Karpas-422 (cell line): ENCODE measurements around the gene CAPN14. TPM values are rescaled to one million over a fixed set of nuclear protein-coding genes. Genes with fewer than 3 reads are reported as not detected.

Experiments used
- DNase-seq: peaks from one replicate; pipeline ENCODE4 v3.0.0-alpha.2; 2015
- H2AFZ ChIP-seq: fragments of 200-600 bp; sonication (generic); 2 replicates; pipeline ENCODE4 v1.6.1; 2014; ENCODE audit warnings: antibody characterized with exemption, low read length, mixed read lengths
- H3K27ac ChIP-seq: fragments of 200-600 bp; sonication (generic); 2 replicates; pipeline ENCODE4 v1.5.1; 2014; ENCODE audit warnings: mild to moderate bottlenecking, low read length, moderate library complexity
- H3K27me3 ChIP-seq: fragments of 200-600 bp; sonication (generic); 2 replicates; pipeline ENCODE4 v1.6.1; 2014; ENCODE audit warnings: low read length, mixed read lengths
- H3K36me3 ChIP-seq: fragments of 200-600 bp; sonication (generic); 2 replicates; pipeline ENCODE4 v1.6.1; 2014; ENCODE audit warnings: low read length, mixed read lengths; ENCODE audit not compliant: insufficient read depth
- H3K4me1 ChIP-seq: fragments of 200-600 bp; sonication (generic); 2 replicates; pipeline ENCODE4 v1.6.1; 2014; ENCODE audit warnings: mild to moderate bottlenecking, low read length, mixed read lengths
- H3K4me2 ChIP-seq: fragments of 200-600 bp; sonication (generic); 2 replicates; pipeline ENCODE4 v1.6.1; 2014; ENCODE audit warnings: low read length, low read depth, mild to moderate bottlenecking; ENCODE audit not compliant: poor library complexity, severe bottlenecking
- H3K4me3 ChIP-seq: fragments of 200-600 bp; sonication (generic); 2 replicates; pipeline ENCODE4 v1.5.1; 2014; ENCODE audit warnings: mild to moderate bottlenecking, antibody characterized with exemption, low read length, mixed read lengths
- H3K79me2 ChIP-seq: fragments of 200-600 bp; sonication (generic); 2 replicates; pipeline ENCODE4 v1.6.1; 2014; ENCODE audit warnings: mild to moderate bottlenecking, low read length, mixed read lengths
- H3K9ac ChIP-seq: fragments of 200-600 bp; sonication (generic); 2 replicates; pipeline ENCODE4 v1.6.0; 2014; ENCODE audit warnings: low read length
- H3K9me2 ChIP-seq: fragments of 200-600 bp; sonication (generic), shearing (Covaris generic); replicated peaks from 2 replicates; pipeline ENCODE4 v1.6.0; 2014; ENCODE audit warnings: mild to moderate bottlenecking, low read length, moderate library complexity; ENCODE audit not compliant: insufficient read depth
- H3K9me3 ChIP-seq: fragments of 300-700, 200-600 bp; sonication (generic); 2 replicates; pipeline ENCODE4 v1.6.1; 2014; ENCODE audit warnings: low read length, mixed read lengths
- H4K20me1 ChIP-seq: fragments of 200-600 bp; sonication (generic); 2 replicates; pipeline ENCODE4 v1.6.1; 2014; ENCODE audit warnings: mild to moderate bottlenecking, antibody characterized with exemption, low read length, low read depth; ENCODE audit not compliant: insufficient read depth
- total RNA-seq: library from RNA; depleted of rRNA; stranded (reverse); fragments of >200 nt; shearing (Covaris generic); gene quantifications from 2 replicates; pipeline ENCODE4 v1.2.3, GENCODE V29; 2014; ENCODE audit warnings: low replicate concordance

Gene CAPN14
- total RNA-seq, 1 experiment from 2014 or later, result 2.0 TPM

DNA sequence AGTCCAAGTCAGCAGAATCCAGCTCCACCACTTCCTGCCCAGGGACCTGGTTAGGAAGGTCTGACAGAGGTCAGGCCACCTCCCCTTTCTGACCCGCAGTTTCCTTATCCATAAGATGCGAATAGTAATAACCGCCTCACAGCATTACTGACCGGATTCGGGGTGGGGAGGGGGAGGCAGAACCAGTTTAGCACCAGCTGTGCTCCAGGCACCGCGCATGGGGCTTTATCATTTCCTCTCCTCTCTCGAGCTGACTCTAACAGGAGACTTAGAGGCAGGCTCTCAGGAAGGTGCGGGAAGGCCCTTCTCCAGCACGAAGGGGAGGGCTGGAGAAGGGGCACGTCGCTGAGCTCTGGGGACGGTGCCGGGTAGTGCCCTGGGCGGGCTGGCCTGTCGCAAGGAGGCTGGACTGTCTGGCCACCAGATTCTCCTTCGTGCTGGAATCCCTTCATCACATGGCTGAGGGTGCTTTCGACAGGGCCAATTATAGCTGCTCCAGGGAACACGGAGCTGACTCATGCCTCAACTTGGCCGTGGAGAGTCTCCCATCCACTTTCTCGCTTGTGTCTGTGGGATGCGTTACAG is 22.4 kb upstream of the CAPN14 start:
- H3K27me3 ChIP-seq, result no peaks in the 10 kb centered on the region
- peaks cover 74% of the 10 kb centered on the region for H3K36me3 ChIP-seq
- H3K9me2 ChIP-seq, result no peaks in the 10 kb centered on the region
- H3K4me2 ChIP-seq, result peak overlapping the region; percentile 94
- H2AFZ ChIP-seq, result no peak overlapping the region
- H4K20me1 ChIP-seq, result peaks cover 70% of the 10 kb centered on the region
- peak overlapping the region; percentile 57 for H3K9ac ChIP-seq
- peak; percentile 57 for DNase-seq
- peak overlapping the region; percentile 53; the same call in 1 of the 2 replicates for H3K4me3 ChIP-seq
- H3K9me3 ChIP-seq, result no peaks in the 10 kb centered on the region
- peaks cover 90% of the 10 kb centered on the region for H3K79me2 ChIP-seq
- peak overlapping the region; percentile 96 for H3K27ac ChIP-seq
- H3K4me1 ChIP-seq, result peaks cover 83% of the 10 kb centered on the region

DNA sequence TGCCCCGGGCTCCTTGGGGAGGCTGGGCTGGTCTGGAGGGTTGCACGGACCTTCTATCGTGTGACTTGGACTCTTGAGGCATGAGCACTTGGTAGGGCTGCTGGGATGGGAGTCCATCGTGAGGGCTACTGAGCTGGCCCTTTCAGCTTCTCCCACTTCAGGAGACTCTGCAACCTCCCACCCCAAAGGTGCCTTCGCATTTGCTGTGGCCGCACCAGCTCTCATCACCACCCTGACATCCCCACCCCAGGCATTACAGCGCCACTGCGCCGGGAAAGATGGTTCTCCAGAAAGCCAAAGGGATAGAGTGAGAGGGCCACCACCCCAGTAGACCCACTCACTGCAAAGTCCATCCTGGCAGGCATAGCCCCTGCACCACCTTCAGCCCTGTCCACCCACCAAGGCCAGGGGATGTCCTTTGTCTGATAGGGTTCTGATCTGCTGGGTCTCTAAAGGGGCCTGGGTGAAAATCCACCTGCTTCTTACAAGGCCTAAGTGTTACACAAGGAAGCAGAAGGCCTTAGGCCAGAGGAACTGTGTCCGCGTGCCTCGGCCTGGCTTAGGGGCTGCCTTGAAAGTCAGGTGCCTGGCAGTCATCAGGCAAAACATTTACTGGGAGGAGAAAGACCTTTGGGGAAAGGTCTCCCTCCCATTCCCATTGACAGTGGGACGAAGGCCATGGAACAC is 21.7 kb upstream of the CAPN14 start:
- H3K4me3 ChIP-seq, result peak overlapping the region; percentile 53; the same call in 1 of the 2 replicates
- H3K4me1 ChIP-seq, result peaks cover 77% of the 10 kb centered on the region
- H3K27ac ChIP-seq, result peak overlapping the region; percentile 96
- no peak for DNase-seq
- H4K20me1 ChIP-seq, result peaks cover 69% of the 10 kb centered on the region
- peak overlapping the region; percentile 94 for H3K4me2 ChIP-seq
- H3K36me3 ChIP-seq, result peaks cover 74% of the 10 kb centered on the region
- peaks cover 90% of the 10 kb centered on the region for H3K79me2 ChIP-seq
- no peaks in the 10 kb centered on the region for H3K9me2 ChIP-seq
- no peak overlapping the region for H2AFZ ChIP-seq
- H3K9me3 ChIP-seq, result no peaks in the 10 kb centered on the region
- no peaks in the 10 kb centered on the region for H3K27me3 ChIP-seq
- H3K9ac ChIP-seq, result peak overlapping the region; percentile 57

DNA sequence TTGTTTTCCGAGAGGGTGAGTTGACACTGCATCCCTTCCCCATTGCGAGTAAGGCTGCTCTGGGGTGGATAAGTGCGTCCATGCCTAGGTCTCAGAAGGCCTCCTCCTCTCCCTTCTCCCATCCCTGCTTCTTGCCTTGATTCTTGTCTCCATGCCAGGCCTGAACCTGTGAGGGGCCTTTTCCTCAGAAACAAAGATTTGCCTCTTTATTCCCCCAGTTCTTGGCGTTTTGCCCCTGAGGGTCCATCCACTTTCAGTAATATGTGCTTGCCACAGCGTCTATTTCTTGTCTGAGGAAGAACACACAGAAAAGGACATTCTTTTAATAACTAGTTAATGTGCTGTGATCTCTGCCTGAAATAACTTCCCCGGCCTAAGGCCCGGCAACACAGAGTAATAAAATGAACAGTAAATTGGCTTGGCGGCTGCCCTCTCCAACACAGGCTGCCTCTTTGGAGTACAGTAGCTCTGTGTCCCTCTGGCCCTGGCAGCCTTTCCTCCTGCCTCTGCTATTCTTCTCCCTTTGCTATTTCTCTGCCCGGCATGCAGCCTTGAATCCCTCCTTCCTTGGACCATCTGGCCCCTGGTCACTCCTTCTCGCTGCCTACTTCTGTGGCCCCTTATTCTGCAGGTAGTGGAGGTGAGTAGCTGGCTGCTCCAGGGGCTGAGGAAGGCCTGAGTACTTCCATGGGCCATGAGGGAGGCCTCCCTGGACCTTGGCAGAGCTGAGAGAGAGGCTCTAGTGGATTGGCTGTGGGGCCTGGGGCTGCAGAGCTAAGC is 21.0 kb upstream of the CAPN14 start:
- H3K4me2 ChIP-seq, result peak overlapping the region; percentile 94
- no peaks in the 10 kb centered on the region for H3K27me3 ChIP-seq
- H3K9me3 ChIP-seq, result no peaks in the 10 kb centered on the region
- peaks cover 77% of the 10 kb centered on the region for H3K4me1 ChIP-seq
- peak; percentile 45 for DNase-seq
- H4K20me1 ChIP-seq, result peaks cover 66% of the 10 kb centered on the region
- peak overlapping the region; percentile 96 for H3K27ac ChIP-seq
- peak overlapping the region; percentile 53 for H3K4me3 ChIP-seq
- peaks cover 91% of the 10 kb centered on the region for H3K79me2 ChIP-seq
- peaks cover 71% of the 10 kb centered on the region for H3K36me3 ChIP-seq
- no peak overlapping the region for H2AFZ ChIP-seq
- peak overlapping the region; percentile 57 for H3K9ac ChIP-seq
- no peaks in the 10 kb centered on the region for H3K9me2 ChIP-seq

DNA sequence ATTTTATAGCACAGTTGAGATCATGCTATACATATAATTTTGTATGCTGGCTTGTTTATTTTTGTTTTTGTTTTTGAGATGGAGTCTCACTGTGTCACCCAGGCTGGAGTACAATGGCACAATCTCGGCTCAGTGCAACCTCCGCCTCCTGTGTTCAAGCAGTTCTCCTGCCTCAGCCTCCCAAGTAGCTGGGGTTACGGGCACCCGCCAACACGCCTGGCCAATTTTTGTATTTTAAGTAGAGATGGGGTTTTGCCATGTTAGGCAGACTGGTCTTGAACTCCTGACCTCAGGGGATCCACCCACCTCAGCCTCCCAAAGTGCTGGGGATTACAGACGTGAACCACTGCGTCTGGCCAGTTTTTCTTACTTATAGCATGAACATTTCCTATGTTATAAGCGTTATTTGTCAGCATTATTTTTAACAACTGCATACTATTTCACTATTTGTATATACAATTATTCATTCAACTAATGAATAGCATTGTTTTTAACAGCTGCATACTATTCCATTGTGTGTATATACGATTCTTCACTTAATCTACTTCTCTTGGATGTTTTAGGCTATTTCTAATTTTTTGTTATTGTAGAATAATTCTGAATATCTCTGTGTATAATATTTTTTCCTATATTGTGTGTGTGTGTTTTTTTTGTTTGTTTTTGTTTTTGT is 20.2 kb upstream of the CAPN14 start:
- Histone ChIP-seq H3K4me2 (peak overlapping the region; percentile 94), H3K9ac (peak overlapping the region; percentile 57), H3K4me3 (peak overlapping the region; percentile 53), H3K9me3 (no peaks in the 10 kb centered on the region), H3K27me3 (no peaks in the 10 kb centered on the region), H3K79me2 (peaks cover 87% of the 10 kb centered on the region), H3K9me2 (no peaks in the 10 kb centered on the region), H3K4me1 (peaks cover 80% of the 10 kb centered on the region), H2AFZ (no peak overlapping the region), H3K27ac (peak overlapping the region; percentile 96), H3K36me3 (peaks cover 68% of the 10 kb centered on the region), H4K20me1 (peaks cover 65% of the 10 kb centered on the region)
- DNase-seq, result peak; percentile 41

DNA sequence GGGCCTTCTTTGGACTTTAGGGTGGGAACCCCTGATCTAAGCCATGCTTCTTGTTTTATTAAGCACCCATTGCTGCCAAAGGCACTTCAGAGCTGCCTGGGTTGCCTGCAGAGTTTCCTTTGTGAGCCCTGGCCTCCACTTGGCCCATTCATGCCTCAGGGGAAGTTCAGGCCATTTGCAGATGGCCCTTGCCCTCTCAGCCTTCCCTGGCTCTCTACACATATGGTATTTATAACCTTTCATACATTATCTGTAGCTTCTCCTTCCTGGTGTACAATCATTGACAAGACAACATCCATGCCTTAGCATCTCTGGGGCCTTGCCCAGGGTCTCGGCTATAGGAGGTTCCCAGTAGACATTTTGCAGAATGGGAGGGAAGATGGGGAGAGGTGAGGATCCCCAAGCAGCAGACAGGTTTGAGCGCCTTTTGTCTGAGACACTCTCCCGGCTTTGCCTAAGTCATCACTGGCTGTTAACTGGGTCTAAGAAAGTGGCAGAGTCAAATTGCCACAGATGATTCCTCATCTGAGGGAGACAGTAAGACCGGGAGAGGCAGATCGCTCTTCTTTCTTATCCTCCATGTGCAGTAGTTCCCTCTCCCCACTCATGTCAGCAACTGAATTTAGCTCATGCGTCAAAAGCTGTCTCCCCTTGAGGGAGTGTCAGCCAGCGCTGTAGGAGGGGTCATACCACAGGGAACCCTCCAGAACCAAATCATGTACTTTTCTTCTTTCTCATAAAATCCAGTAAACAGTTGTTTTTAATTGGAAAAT is 19.3 kb upstream of the CAPN14 start:
- peak overlapping the region; percentile 81 for H3K4me3 ChIP-seq
- peak; percentile 74 for DNase-seq
- H3K27ac ChIP-seq, result peak overlapping the region; percentile 96
- peaks cover 57% of the 10 kb centered on the region for H4K20me1 ChIP-seq
- peak overlapping the region; percentile 91 for H3K9ac ChIP-seq
- H3K4me2 ChIP-seq, result peak overlapping the region; percentile 94
- H3K36me3 ChIP-seq, result peaks cover 60% of the 10 kb centered on the region
- H3K9me2 ChIP-seq, result no peaks in the 10 kb centered on the region
- peaks cover 72% of the 10 kb centered on the region for H3K4me1 ChIP-seq
- H3K79me2 ChIP-seq, result peaks cover 79% of the 10 kb centered on the region
- no peaks in the 10 kb centered on the region for H3K27me3 ChIP-seq
- H2AFZ ChIP-seq, result no peak overlapping the region
- H3K9me3 ChIP-seq, result no peaks in the 10 kb centered on the region

DNA sequence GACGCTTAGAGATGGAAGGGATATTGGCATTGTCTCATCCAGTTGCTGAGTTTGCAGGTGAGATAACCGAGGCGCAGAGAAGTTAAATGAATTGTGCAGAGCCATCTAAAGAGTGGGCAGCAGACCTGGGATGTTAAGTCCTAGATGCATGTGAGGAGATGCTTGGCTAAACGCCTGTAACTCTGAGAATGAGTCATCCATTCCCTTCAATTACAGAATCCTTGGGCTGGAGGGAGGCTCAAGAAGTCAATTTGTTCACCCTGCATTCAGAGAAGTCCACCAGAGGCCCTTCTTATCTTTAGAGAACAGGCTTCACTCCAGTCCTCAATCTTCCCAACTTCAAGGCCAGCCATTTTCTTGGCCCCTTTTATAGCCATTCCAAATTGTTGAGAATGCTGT is 18.2 kb upstream of the CAPN14 start:
- peak overlapping the region; percentile 96 for H3K27ac ChIP-seq
- no peak overlapping the region for H2AFZ ChIP-seq
- no peaks in the 10 kb centered on the region for H3K9me3 ChIP-seq
- no peaks in the 10 kb centered on the region for H3K27me3 ChIP-seq
- peak overlapping the region; percentile 91 for H3K9ac ChIP-seq
- H4K20me1 ChIP-seq, result peaks cover 46% of the 10 kb centered on the region
- peaks cover 49% of the 10 kb centered on the region for H3K36me3 ChIP-seq
- peak overlapping the region; percentile 94 for H3K4me2 ChIP-seq
- no peaks in the 10 kb centered on the region for H3K9me2 ChIP-seq
- peak overlapping the region; percentile 81 for H3K4me3 ChIP-seq
- H3K4me1 ChIP-seq, result peaks cover 60% of the 10 kb centered on the region
- peak; percentile 67 for DNase-seq
- H3K79me2 ChIP-seq, result peaks cover 67% of the 10 kb centered on the region

DNA sequence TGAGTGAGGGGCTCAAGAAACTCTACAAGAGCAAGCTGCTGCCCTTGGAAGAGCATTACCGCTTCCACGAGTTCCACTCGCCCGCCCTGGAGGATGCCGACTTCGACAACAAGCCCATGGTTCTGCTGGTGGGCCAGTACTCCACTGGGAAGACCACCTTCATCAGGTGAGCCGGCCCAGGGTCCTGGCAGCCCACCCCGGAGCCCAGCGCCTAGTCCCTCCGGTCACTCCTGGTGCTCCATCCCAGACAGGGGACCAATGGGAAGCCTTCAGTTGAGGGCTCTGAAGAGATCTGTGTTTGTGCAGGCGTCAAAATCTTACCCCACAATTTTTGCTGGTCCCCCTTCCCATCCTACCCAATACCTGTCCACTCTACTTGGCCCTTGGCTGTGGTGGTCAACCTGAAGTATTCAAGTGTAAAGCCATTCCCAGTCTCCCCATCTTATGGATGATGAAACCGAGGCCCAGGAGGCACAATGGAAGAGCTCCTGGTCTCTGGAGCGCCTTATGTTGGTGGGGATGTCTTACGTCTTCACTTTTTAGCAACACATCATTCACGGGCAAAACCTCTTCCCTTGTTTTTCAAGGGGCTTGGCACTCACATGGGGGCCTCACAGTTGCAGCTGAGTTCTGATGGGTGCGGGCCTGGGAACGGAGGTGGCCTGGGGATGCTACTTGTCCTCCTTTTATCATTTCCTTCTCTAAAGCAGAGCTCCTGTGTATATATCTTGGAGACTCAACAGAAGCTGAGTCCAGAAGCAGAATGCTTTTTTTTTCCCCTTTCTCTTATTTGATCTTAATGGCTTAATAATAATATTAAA is 17.6 kb upstream of the CAPN14 start:
- no peaks in the 10 kb centered on the region for H3K27me3 ChIP-seq
- H4K20me1 ChIP-seq, result peaks cover 40% of the 10 kb centered on the region
- DNase-seq, result peak; percentile 56
- H3K9me2 ChIP-seq, result no peaks in the 10 kb centered on the region
- peak overlapping the region; percentile 81 for H3K4me3 ChIP-seq
- H2AFZ ChIP-seq, result no peak overlapping the region
- H3K36me3 ChIP-seq, result peaks cover 43% of the 10 kb centered on the region
- H3K9ac ChIP-seq, result peak overlapping the region; percentile 91
- H3K27ac ChIP-seq, result peak overlapping the region; percentile 96
- peaks cover 54% of the 10 kb centered on the region for H3K4me1 ChIP-seq
- peaks cover 61% of the 10 kb centered on the region for H3K79me2 ChIP-seq
- H3K4me2 ChIP-seq, result peak overlapping the region; percentile 94
- H3K9me3 ChIP-seq, result no peaks in the 10 kb centered on the region
